HepG2 (cell line): ENCODE measurements around the gene COA1. TPM values are rescaled to one million over a fixed set of nuclear protein-coding genes. Genes with fewer than 3 reads are reported as not detected.

Experiments
- CHD4 ChIP-seq: fragments of 200-600 bp; sonication (generic); IDR thresholded peaks from 2 replicates; pipeline ENCODE4 v1.7.0; 2017; ENCODE audit warnings: mild to moderate bottlenecking, low read length, borderline replicate concordance
- FOXA1 ChIP-seq, 2 experiments: fragments of 450-650 bp in 1 of 2; sonication (generic) in 1 of 2; formaldehyde crosslinking in 1 of 2; IDR thresholded peaks; 2 replicates each; pipeline versions ENCODE4 v1.4.0 to v1.6.1; 2016 to 2020; ENCODE audit warnings: missing genetic modification reagents in 1 of 2
- FOXM1 ChIP-seq: sonication (generic); formaldehyde crosslinking; IDR thresholded peaks from 2 replicates; pipeline ENCODE4 v1.5.0; 2020; ENCODE audit warnings: missing genetic modification reagents
- JDP2 ChIP-seq: sonication (generic); formaldehyde crosslinking; IDR thresholded peaks from 2 replicates; pipeline ENCODE4 v1.8.1; 2022; ENCODE audit warnings: missing genetic modification reagents, borderline replicate concordance
- KMT2A ChIP-seq: sonication (generic); formaldehyde crosslinking; IDR thresholded peaks from 2 replicates; pipeline ENCODE4 v1.4.0; 2020; ENCODE audit warnings: missing genetic modification reagents
- MTF1 ChIP-seq: sonication (generic); formaldehyde crosslinking; IDR thresholded peaks from 2 replicates; pipeline ENCODE4 v1.5.0; 2020; ENCODE audit warnings: missing genetic modification reagents
- NFE2L2 ChIP-seq: fragments of 150-350 bp; IDR thresholded peaks from 2 replicates; pipeline ENCODE4 v1.6.1; 2014; ENCODE audit warnings: low read length
- NKX3-1 ChIP-seq: sonication (generic); formaldehyde crosslinking; IDR thresholded peaks from 2 replicates; pipeline ENCODE4 v1.5.0; 2020; ENCODE audit warnings: missing genetic modification reagents
- NR3C1 ChIP-seq: sonication (generic); formaldehyde crosslinking; IDR thresholded peaks from 2 replicates; pipeline ENCODE4 v1.4.0; 2020; ENCODE audit warnings: missing genetic modification reagents
- RELA ChIP-seq: sonication (generic); formaldehyde crosslinking; IDR thresholded peaks from 2 replicates; pipeline ENCODE4 v1.4.0; 2020; ENCODE audit warnings: missing genetic modification reagents
- RERE ChIP-seq: IDR thresholded peaks from 2 replicates; pipeline ENCODE4 v1.6.1; 2016; ENCODE audit warnings: low read depth, missing genetic modification reagents, missing compliant biosample characterization
- SMARCE1 ChIP-seq: fragments of 450-650 bp; IDR thresholded peaks from 2 replicates; pipeline ENCODE4 v1.6.1; 2017; ENCODE audit warnings: borderline replicate concordance
- SPEN ChIP-seq: sonication (generic); formaldehyde crosslinking; IDR thresholded peaks from 2 replicates; pipeline ENCODE4 v1.5.1; 2020; ENCODE audit warnings: low read depth, mild to moderate bottlenecking, missing genetic modification reagents
- ZFP36L2 ChIP-seq: sonication (generic); formaldehyde crosslinking; IDR thresholded peaks from 2 replicates; pipeline ENCODE4 v1.4.0; 2020; ENCODE audit warnings: missing genetic modification reagents
- ZIK1 ChIP-seq: sonication (generic); formaldehyde crosslinking; IDR thresholded peaks from 2 replicates; pipeline ENCODE4 v1.5.0; 2020; ENCODE audit warnings: mild to moderate bottlenecking, low read depth, missing genetic modification reagents, borderline replicate concordance
- ZNF350 ChIP-seq: sonication (generic); formaldehyde crosslinking; IDR thresholded peaks from 2 replicates; pipeline ENCODE4 v1.4.0; 2020; ENCODE audit warnings: mild to moderate bottlenecking, low read depth, missing genetic modification reagents, borderline replicate concordance
- ZNF616 ChIP-seq: sonication (generic); formaldehyde crosslinking; IDR thresholded peaks from 2 replicates; pipeline ENCODE4 v1.5.0; 2020; ENCODE audit warnings: low read depth, mild to moderate bottlenecking, missing genetic modification reagents
- polyA plus RNA-seq, 8 experiments: library from polyadenylated mRNA; depleted of rRNA in 3 of 8; stranded (reverse) in 7 of 8; unstranded in 1 of 8; fragments of >200 nt; fragmentation: Illumina TruSeq in 4 of 8; extraction: Trizol in 4 of 8; gene quantifications; 2 replicates each; pipeline versions ENCODE4 v1.2.1 to v1.2.3, GENCODE V29; 2011 to 2016; ENCODE audit warnings: low read depth in 4 of 8, missing spikeins in 1 of 8, mixed read lengths in 1 of 8; ENCODE audit not compliant: insufficient read depth in 1 of 8
- total RNA-seq, 5 experiments: library from RNA; depleted of rRNA; stranded (reverse); fragments of >200 nt; fragmentation: Illumina TruSeq; extraction: Trizol; gene quantifications; 2 replicates each; pipeline ENCODE4 v1.2.3, GENCODE V29; 2016; ENCODE audit warnings: low read depth in 1 of 5
- TF ChIP-seq, protein P1 (sequence below): sonication (generic); formaldehyde crosslinking; IDR thresholded peaks from 2 replicates; pipeline ENCODE4 v1.8.0; 2022; ENCODE audit warnings: mild to moderate bottlenecking, missing genetic modification reagents, borderline replicate concordance
- TF ChIP-seq, protein P2 (sequence below): sonication (generic); formaldehyde crosslinking; IDR thresholded peaks from 2 replicates; pipeline ENCODE4 v1.5.0; 2020; ENCODE audit warnings: missing genetic modification reagents
- TF ChIP-seq, protein P3 (sequence below): sonication (generic); formaldehyde crosslinking; IDR thresholded peaks from 2 replicates; pipeline ENCODE4 v1.4.0; 2020; ENCODE audit warnings: mild to moderate bottlenecking, missing genetic modification reagents

COA1 gene
- total and polyA plus RNA-seq, 2 of the 13 experiments (the other 11 are each of a cell fraction or from before 2014, with no cell fraction given), result 33.2 to 65.7 TPM

GRCh38 chr7:43769791-43770465, 40.6 kb upstream of the COA1 start (continued):
- TF ChIP-seq ZFP36L2, result no peak
- TF ChIP-seq FOXM1, result no peak
- no peak for TF ChIP-seq NR3C1 (CRISPR knock-in tag)
- no peak; the same call in 1 of the 2 replicates for TF ChIP-seq MTF1 (CRISPR knock-in tag)
- TF ChIP-seq SMARCE1, result no peak
- TF ChIP-seq KMT2A, result 0 out of 2 replicates have a peak, but pooled peaks have one; percentile 53
- no peak for TF ChIP-seq NKX3-1 (CRISPR knock-in tag)
- no peak for TF ChIP-seq JDP2 (CRISPR knock-in tag)
- TF ChIP-seq ZIK1 (CRISPR knock-in tag), result no peak
- no peak for TF ChIP-seq FOXA1 (IDR thresholded peaks at IDR 0.05)
- TF ChIP-seq FOXA1 (CRISPR knock-in tag; IDR thresholded peaks at IDR 0.05), result peak; percentile 52
- TF ChIP-seq, protein P1, sequence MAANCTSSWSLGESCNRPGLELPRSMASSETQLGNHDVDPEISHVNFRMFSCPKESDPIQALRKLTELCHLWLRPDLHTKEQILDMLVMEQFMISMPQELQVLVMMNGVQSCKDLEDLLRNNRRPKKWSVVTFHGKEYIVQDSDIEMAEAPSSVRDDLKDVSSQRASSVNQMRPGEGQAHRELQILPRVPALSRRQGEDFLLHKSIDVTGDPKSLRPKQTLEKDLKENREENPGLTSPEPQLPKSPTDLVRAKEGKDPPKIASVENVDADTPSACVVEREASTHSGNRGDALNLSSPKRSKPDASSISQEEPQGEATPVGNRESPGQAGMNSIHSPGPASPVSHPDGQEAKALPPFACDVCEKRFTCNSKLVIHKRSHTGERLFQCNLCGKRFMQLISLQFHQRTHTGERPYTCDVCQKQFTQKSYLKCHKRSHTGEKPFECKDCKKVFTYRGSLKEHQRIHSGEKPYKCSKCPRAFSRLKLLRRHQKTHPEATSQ (CRISPR knock-in tag), result no peak
- TF ChIP-seq CHD4, result no peak
- TF ChIP-seq RERE (CRISPR knock-in tag), result no peak; the same call in 1 of the 2 replicates
- TF ChIP-seq, protein P2, sequence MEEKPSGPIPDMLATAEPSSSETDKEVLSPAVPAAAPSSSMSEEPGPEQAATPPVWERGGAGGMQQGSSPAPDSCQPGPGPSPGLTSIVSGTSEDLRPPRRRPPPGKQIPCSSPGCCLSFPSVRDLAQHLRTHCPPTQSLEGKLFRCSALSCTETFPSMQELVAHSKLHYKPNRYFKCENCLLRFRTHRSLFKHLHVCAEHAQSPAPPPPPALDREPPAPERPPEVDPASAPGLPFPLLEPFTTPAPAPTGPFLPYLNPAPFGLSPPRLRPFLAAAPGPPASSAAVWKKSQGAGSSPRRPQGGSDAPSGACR (CRISPR knock-in tag), result peak; percentile 87; the same call in 1 of the 2 replicates
- no peak for TF ChIP-seq NFE2L2
- no peak for TF ChIP-seq RELA (CRISPR knock-in tag)
- TF ChIP-seq ZNF616 (CRISPR knock-in tag), result no peak
- TF ChIP-seq SPEN (CRISPR knock-in tag), result peak; percentile 78
- TF ChIP-seq, protein P3, sequence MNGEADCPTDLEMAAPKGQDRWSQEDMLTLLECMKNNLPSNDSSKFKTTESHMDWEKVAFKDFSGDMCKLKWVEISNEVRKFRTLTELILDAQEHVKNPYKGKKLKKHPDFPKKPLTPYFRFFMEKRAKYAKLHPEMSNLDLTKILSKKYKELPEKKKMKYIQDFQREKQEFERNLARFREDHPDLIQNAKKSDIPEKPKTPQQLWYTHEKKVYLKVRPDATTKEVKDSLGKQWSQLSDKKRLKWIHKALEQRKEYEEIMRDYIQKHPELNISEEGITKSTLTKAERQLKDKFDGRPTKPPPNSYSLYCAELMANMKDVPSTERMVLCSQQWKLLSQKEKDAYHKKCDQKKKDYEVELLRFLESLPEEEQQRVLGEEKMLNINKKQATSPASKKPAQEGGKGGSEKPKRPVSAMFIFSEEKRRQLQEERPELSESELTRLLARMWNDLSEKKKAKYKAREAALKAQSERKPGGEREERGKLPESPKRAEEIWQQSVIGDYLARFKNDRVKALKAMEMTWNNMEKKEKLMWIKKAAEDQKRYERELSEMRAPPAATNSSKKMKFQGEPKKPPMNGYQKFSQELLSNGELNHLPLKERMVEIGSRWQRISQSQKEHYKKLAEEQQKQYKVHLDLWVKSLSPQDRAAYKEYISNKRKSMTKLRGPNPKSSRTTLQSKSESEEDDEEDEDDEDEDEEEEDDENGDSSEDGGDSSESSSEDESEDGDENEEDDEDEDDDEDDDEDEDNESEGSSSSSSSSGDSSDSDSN (CRISPR knock-in tag), result peak; percentile 65; the same call in 1 of the 2 replicates
- peak; percentile 83 for TF ChIP-seq ZNF350 (CRISPR knock-in tag)
